Adrenal gland (tissue), 12 donors: ENCODE data around the gene TSPAN9. TPM values are rescaled to one million over a fixed set of nuclear protein-coding genes. Genes with fewer than 3 reads are reported as not detected.

Experiments used
- DNase-seq, 7 donors: peaks; one replicate each; pipeline ENCODE4 v3.0.0-alpha.2; 2019 to 2020
- H3K27ac ChIP-seq, 5 donors: fragments of 200-600 bp; sonication (generic) in 4 of 5; 1 replicate in 3 of 5; 2 replicates in 2 of 5; pipeline versions ENCODE4 v1.5.1 to v1.8.0; 2016 to 2020; ENCODE audit warnings: mild to moderate bottlenecking in 1 of 5
- H3K27me3 ChIP-seq: fragments of 200-600 bp; 2 replicates; pipeline ENCODE4 v1.8.0; 2021
- H3K36me3 ChIP-seq, 2 donors: fragments of 200-600 bp; replicated peaks in 1 of 2; 1 replicate in 1 of 2; 2 replicates in 1 of 2; pipeline versions ENCODE4 v1.5.1 to v1.8.0; 2018 to 2022
- H3K4me1 ChIP-seq, 2 donors: fragments of 200-600 bp; replicated peaks in 1 of 2; 1 replicate in 1 of 2; 2 replicates in 1 of 2; pipeline versions ENCODE4 v1.5.1 to v1.8.0; 2018 to 2021
- H3K4me3 ChIP-seq, 4 donors: fragments of 200-600 bp; sonication (generic) in 3 of 4; one replicate each; pipeline ENCODE4 v1.5.1; 2016 to 2018
- H3K9me3 ChIP-seq, 3 donors: fragments of 200-600 bp; sonication (generic) in 1 of 3; replicated peaks in 1 of 3; 1 replicate in 2 of 3; 2 replicates in 1 of 3; pipeline versions ENCODE4 v1.5.1 to v1.8.0; 2016 to 2021
- POLR2A ChIP-seq, 2 donors: fragments of 450-650 bp; IDR thresholded peaks; one replicate each; pipeline ENCODE4 v1.6.1; 2017; ENCODE audit warnings: antibody characterized with exemption in 2 of 2, mild to moderate bottlenecking in 2 of 2, moderate library complexity in 1 of 2
- WGBS, 4 donors: extraction: QIAGEN DNeasy Blood & Tissue Kit in 2 of 4; methylation state at CpG; one replicate each; pipeline versions ENCODE4 v1.1.5 to v1.1.7; 2013 to 2017; 5-methylcytosine and 5-hydroxymethylcytosine counted together
- intact Hi-C, 2 donors: fragments of 100-400 bp; cut with DNase I; formaldehyde crosslinking; loops; one replicate each; pipeline versions ENCODE4 v1.14.1 to v1.15.0; 2022 to 2023
- polyA plus RNA-seq, 3 donors: library from polyadenylated mRNA; stranded (reverse); fragments of 200-250 nt in 2 of 3; fragments of 350-450 nt in 1 of 3; fragmentation: Illumina TruSeq in 1 of 3; extraction: RNeasy Lipid Tissue Mini Kit (QIAGEN cat#74804) in 1 of 3; gene quantifications; one replicate each; pipeline ENCODE4 v1.2.3, GENCODE V29; 2013 to 2014
- total RNA-seq, 9 donors: library from RNA; depleted of rRNA in 4 of 9; stranded (reverse); fragments of >200 nt in 4 of 9; fragments of 120-200 nt in 1 of 9; fragmentation: NEBNext Ultra II Directional in 1 of 9; extraction: Animal tissue kit (Norgen Biotek cat#: 25700) in 1 of 9; gene quantifications; one replicate each; pipeline versions ENCODE4 v1.1.0 to v1.2.4, GENCODE V29; 2013 to 2023
- TF ChIP-seq, protein P1 (sequence below), 6 experiments: fragments of 450-650 bp in 4 of 6; fragments of 200-600 bp in 2 of 6; sonication (generic) in 1 of 6; IDR thresholded peaks; 1 replicate in 5 of 6; 2 replicates in 1 of 6; pipeline versions ENCODE4 v1.5.1 to v1.8.0; 2016 to 2021; ENCODE audit warnings: antibody characterized with exemption in 6 of 6, mild to moderate bottlenecking in 2 of 6, moderate library complexity in 1 of 6
- donor health status: healthy with polysubstance abuse.
- donor health status: Bipolar disorder and iron deficiency.
- donor health status: DM: yes; HTN: yes; CAD: no.
- donor health status: DM: no; HTN: no; CAD: no.
- donor health status: DM: no; HTN: no; CAD: no.
- donor health status: DM: yes; HTN: yes; CAD: no.

The TSPAN9 gene
- total and polyA plus RNA-seq, 12 donors, result 12.4 to 31.4 (median 22.4) TPM

DNA sequence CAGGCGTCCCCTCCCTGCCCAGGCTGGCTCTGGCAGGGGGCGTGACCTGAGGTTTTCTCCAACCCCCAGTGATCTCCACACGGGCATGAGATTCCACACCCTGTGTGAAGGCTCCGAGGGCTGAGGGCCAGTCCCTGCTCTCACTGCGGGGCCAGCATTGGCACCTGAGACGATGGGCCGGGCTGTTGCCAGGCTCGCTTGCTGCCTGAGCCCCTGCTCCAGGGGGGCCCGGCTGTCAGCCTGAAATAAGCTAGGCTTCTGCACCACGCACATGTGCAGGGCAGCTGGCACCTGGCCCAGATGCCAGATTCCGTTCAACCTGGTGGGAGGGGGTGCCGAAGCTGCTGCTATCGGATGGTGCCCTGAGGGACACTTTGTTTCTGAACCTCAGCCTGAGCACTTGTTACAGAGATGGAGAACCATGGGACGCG lies 217.3 kb downstream of the TSPAN9 start:
- intact Hi-C loops, result no loop called here
- Histone ChIP-seq H3K36me3 (no peaks in the 10 kb centered on the region), H3K4me1 (no peaks in the 10 kb centered on the region), H3K27me3 (no peaks in the 10 kb centered on the region), H3K27ac (no peak overlapping the region), H3K9me3 (no peaks in the 10 kb centered on the region), H3K4me3 (no peak overlapping the region)
- TF ChIP-seq POLR2A (IDR thresholded peaks at IDR 0.05), result no peak
- TF ChIP-seq, protein P1, sequence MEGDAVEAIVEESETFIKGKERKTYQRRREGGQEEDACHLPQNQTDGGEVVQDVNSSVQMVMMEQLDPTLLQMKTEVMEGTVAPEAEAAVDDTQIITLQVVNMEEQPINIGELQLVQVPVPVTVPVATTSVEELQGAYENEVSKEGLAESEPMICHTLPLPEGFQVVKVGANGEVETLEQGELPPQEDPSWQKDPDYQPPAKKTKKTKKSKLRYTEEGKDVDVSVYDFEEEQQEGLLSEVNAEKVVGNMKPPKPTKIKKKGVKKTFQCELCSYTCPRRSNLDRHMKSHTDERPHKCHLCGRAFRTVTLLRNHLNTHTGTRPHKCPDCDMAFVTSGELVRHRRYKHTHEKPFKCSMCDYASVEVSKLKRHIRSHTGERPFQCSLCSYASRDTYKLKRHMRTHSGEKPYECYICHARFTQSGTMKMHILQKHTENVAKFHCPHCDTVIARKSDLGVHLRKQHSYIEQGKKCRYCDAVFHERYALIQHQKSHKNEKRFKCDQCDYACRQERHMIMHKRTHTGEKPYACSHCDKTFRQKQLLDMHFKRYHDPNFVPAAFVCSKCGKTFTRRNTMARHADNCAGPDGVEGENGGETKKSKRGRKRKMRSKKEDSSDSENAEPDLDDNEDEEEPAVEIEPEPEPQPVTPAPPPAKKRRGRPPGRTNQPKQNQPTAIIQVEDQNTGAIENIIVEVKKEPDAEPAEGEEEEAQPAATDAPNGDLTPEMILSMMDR (IDR thresholded peaks at IDR 0.05), result no peak
- WGBS, 4 donors, result 52 to 62% (median 56%) methylated on average over 11 to 15 of the region's 15 CpGs
- DNase-seq, result no peak

DNA sequence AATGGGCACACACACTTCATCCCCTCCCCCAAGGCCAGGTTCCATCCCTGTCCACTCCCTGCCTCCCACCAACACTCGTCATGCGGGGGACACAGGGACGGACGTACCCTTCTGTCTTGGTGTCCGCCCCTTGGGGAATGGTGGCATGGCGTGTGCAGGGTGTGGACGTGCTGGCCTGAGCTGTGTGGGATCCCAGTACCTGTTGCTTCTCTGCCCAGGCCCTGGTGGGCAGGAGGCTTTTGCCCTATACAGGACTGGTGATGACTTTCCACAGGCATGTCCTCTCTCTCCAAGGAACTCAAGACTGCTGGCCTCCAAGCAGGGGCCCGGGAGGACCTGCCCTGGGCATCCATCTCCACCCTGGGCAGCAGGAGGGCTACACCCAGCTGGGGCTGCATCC lies 218.0 kb downstream of the TSPAN9 start:
- intact Hi-C loops, result loop anchor here in 1 of 2 donors (5.0 kb wide), 1 partner anchor 482 kb away; no protein-coding TSS in a partner anchor

DNA sequence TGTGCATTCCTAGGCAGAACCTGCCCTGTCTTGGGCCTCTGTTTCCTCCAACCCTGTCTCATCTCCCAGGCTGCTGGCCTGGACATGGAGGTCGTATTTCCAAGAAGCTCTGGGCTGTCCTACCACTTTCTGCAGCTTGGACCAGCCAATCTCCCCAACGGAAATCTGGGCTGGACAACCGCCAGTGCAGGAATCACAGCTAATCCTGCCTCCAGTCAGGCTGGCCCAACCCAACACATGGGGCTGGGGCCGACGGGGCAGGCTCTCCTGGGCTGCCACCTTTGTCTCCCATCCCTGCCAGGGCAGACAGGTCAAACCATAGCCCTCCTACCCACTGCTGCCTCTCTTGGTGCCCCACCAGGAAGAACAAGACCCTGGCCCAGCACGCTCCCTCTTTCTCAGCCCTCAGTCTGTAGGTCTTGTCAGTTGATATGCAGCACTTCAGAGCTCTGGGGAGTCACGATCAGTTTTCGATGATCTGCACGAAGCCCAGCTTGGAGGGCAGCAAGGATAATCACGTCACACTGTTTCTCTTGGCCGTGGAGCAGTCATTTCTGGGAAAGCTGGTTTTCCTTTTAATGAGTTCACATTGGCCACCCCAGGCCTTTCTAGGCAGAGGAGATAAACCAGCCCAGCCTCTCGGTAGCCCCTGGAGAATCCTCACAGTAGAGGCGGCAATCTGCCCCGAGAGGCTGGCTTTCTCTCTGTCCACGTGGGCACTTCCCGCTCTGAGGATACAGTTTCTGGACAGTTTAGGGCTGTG lies 218.6 kb downstream of the TSPAN9 start:
- H3K27ac ChIP-seq, result peak overlapping the region in 1 of 5 donors; percentile 59
- H3K4me3 ChIP-seq, result no peak overlapping the region
- WGBS, 4 donors, result 57 to 81% (median 65%) methylated on average over 6 to 16 of the region's 16 CpGs
- H3K27me3 ChIP-seq, result no peaks in the 10 kb centered on the region
- TF ChIP-seq POLR2A (IDR thresholded peaks at IDR 0.05), result no peak
- TF ChIP-seq, protein P1 (IDR thresholded peaks at IDR 0.05), result no peak
- intact Hi-C loops, result loop anchor here in 1 of 2 donors (5.0 kb wide), 1 partner anchor 481 kb away; no protein-coding TSS in a partner anchor
- peaks cover 0 to 5% of the 10 kb centered on the region in 2 donors for H3K4me1 ChIP-seq
- DNase-seq, result peak in 5 of 7 donors; percentile 25 to 43 (median 28)
- H3K9me3 ChIP-seq, result no peaks in the 10 kb centered on the region
- H3K36me3 ChIP-seq, result no peaks in the 10 kb centered on the region

More for the DNA sequence above, 218.0 kb downstream of the TSPAN9 start:
- H3K9me3 ChIP-seq, result no peaks in the 10 kb centered on the region
- WGBS, 4 donors, result 82 to 93% (median 88%) methylated on average over 7 to 8 of the region's 8 CpGs
- no peaks in the 10 kb centered on the region for H3K36me3 ChIP-seq
- H3K27me3 ChIP-seq, result no peaks in the 10 kb centered on the region
- no peak overlapping the region for H3K27ac ChIP-seq
- H3K4me3 ChIP-seq, result no peak overlapping the region
- peaks cover 0 to 3% of the 10 kb centered on the region in 2 donors for H3K4me1 ChIP-seq
- no peak for TF ChIP-seq POLR2A (IDR thresholded peaks at IDR 0.05)
- TF ChIP-seq, protein P1 (IDR thresholded peaks at IDR 0.05), result no peak
- no peak for DNase-seq

DNA sequence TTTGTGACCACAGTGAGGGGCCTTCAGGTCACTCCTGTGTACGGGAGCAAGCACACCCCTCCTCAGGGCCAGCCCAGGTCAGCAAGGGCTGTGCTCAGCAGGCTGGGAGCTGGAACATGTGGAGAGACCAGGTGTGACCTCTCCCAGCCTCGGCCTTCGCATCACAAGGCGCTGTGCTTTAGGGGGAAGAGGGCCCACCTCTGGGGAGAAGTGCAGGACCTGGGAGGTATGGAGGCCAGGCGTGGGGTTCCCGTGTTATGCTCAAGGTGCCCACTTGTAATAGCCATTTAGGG lies 219.2 kb downstream of the TSPAN9 start:
- H3K27ac ChIP-seq, result peak overlapping the region in 1 of 5 donors; percentile 59
- intact Hi-C loops, result loop anchor here in 1 of 2 donors (5.0 kb wide), 1 partner anchor 481 kb away; no protein-coding TSS in a partner anchor
- 48 to 85% (median 77%) methylated on average over 2 to 6 of the region's 6 CpGs for WGBS, 4 donors
- no peak overlapping the region for H3K4me3 ChIP-seq
- H3K9me3 ChIP-seq, result no peaks in the 10 kb centered on the region
- no peaks in the 10 kb centered on the region for H3K36me3 ChIP-seq
- DNase-seq, result no peak
- peaks cover 0 to 5% of the 10 kb centered on the region in 2 donors for H3K4me1 ChIP-seq
- H3K27me3 ChIP-seq, result no peaks in the 10 kb centered on the region
- TF ChIP-seq, protein P1 (IDR thresholded peaks at IDR 0.05), result no peak
- no peak for TF ChIP-seq POLR2A (IDR thresholded peaks at IDR 0.05)
